ENCODE data around the gene WDR36. TPM values are rescaled to one million over a fixed set of nuclear protein-coding genes. Genes with fewer than 3 reads are reported as not detected.
A peak's percentile ranks its signal among the peaks of the same experiment; 100 is the strongest.

Gene WDR36
- total and polyA plus RNA-seq, 10 of the 15 experiments (the other 5 are each of a cell fraction or from before 2014, with no cell fraction given), result 13.3 to 61.8 (median 47.0) TPM

DNA sequence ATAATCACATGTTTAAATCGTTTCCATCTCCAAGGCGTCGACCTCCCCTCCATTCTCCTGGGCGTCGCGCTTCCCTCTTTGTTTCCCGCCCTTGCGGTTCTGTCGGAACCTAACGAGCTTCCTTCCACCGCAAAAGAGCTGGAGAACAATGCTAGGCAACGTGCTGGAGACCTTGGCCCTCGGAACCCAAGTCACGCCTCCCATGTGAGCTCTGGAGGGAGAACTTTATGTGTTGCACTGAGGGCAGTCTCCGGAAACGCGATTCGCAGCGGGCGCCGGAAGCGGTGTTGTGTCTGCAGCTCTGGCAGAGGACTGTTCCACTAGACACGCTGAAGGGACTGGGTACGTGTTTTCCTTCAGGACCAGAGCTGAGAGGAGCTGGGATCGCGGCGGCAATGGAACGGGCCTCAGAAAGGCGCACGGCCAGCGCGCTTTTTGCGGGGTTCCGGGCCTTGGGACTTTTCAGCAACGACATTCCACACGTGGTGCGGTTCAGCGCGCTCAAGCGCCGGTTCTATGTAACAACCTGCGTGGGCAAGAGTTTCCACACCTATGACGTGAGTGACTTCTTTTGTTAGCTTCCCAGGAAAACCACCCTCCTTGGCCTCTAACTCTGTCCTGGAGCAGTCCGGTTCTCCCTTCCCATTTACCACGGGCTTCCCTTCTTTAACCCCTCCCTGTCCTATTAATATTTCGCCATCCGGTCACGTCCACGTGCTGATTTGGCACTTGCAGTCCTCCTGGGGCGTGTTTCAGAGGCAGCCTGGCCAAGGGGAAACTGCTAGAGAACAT lies at the start of gene WDR36 (continued):
- TF ChIP-seq, protein P1, sequence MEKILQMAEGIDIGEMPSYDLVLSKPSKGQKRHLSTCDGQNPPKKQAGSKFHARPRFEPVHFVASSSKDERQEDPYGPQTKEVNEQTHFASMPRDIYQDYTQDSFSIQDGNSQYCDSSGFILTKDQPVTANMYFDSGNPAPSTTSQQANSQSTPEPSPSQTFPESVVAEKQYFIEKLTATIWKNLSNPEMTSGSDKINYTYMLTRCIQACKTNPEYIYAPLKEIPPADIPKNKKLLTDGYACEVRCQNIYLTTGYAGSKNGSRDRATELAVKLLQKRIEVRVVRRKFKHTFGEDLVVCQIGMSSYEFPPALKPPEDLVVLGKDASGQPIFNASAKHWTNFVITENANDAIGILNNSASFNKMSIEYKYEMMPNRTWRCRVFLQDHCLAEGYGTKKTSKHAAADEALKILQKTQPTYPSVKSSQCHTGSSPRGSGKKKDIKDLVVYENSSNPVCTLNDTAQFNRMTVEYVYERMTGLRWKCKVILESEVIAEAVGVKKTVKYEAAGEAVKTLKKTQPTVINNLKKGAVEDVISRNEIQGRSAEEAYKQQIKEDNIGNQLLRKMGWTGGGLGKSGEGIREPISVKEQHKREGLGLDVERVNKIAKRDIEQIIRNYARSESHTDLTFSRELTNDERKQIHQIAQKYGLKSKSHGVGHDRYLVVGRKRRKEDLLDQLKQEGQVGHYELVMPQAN (conservative IDR thresholded peaks at IDR 0.05), result peak; percentile 98
- TF ChIP-seq BMI1 (IDR thresholded peaks at IDR 0.05; ENCODE audit: borderline replicate concordance) (peak; percentile 29; the same call in 1 of the 2 replicates), ZNF622 (IDR thresholded peaks at IDR 0.05) (no peak), ZNF24 (IDR thresholded peaks at IDR 0.05) (peak; percentile 76), ATF2 (IDR thresholded peaks at IDR 0.05; ENCODE audit: low read length) (peak; percentile 28; the same call in 1 of the 2 replicates), ZNF274 (IDR thresholded peaks at IDR 0.05; ENCODE audit: insufficient read depth, insufficient read length) (no peak), SMC3 (IDR thresholded peaks at IDR 0.05; ENCODE audit: borderline replicate concordance, low read length) (no peak), TAF1 (IDR thresholded peaks at IDR 0.05; ENCODE audit: borderline replicate concordance, low read depth, low read length) (peak; percentile 92), ZBTB11 (CRISPR knock-in tag; IDR thresholded peaks at IDR 0.05) (peak; percentile 96), YY1 (IDR thresholded peaks at IDR 0.05; ENCODE audit: low read depth, low read length) (peak; percentile 83), SIN3A (IDR thresholded peaks at IDR 0.05; ENCODE audit: low read depth, low read length) (peak; percentile 79; the same call in 1 of the 2 replicates), ATF7 (IDR thresholded peaks at IDR 0.05; ENCODE audit: low read depth) (peak; percentile 89), SREBF1 (IDR thresholded peaks at IDR 0.05; ENCODE audit: low read length) (no peak; the same call in 1 of the 2 replicates), CREB1 (IDR thresholded peaks at IDR 0.05; ENCODE audit: low read depth) (peak; percentile 91), EGR1 (IDR thresholded peaks at IDR 0.05; ENCODE audit: borderline replicate concordance in 1 of 2, low read depth in 2 of 2, low read length in 2 of 2) (peak; percentile 39 to 57; a peak in 2 of 3 replicates), ZZZ3 (IDR thresholded peaks at IDR 0.05; ENCODE audit: control insufficient read depth, insufficient read length, low read depth) (peak; percentile 16), POLR2AphosphoS5 (IDR thresholded peaks at IDR 0.05; ENCODE audit: low read length) (peak; percentile 92), FOXM1 (IDR thresholded peaks at IDR 0.05; ENCODE audit: low read depth, low read length) (no peak), ATF3 (IDR thresholded peaks at IDR 0.05; ENCODE audit: borderline replicate concordance, extremely low read depth, low read depth, low read length) (no peak)
- TF ChIP-seq, protein P2, sequence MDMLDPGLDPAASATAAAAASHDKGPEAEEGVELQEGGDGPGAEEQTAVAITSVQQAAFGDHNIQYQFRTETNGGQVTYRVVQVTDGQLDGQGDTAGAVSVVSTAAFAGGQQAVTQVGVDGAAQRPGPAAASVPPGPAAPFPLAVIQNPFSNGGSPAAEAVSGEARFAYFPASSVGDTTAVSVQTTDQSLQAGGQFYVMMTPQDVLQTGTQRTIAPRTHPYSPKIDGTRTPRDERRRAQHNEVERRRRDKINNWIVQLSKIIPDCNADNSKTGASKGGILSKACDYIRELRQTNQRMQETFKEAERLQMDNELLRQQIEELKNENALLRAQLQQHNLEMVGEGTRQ (IDR thresholded peaks at IDR 0.05; ENCODE audit: borderline replicate concordance, low read depth, low read length), result no peak

All from GM12878 (cell line).